Ramos (cell line): Measurements from ENCODE around the gene OR1M1.

Experiments used
- in situ Hi-C: fragments of 300-500 bp; cut with MboI; formaldehyde crosslinking; loops from one replicate; pipeline ENCODE4 v1.14.3; 2022; ENCODE audit warnings: low sequenced_read_pairs; ENCODE audit not compliant: unreplicated experiment

The OR1M1 gene

GRCh38 chr19:9073806-9074205, 13.1 kb upstream of the OR1M1 start:
- in situ Hi-C loops: no loop called here

- in situ Hi-C loops: no loop called here
Observed at GRCh38 chr19:9075064-9075949, 11.6 kb upstream of the OR1M1 start.

GRCh38 chr19:9076901-9077300, 10.0 kb upstream of the OR1M1 start:
- in situ Hi-C loops: no loop called here

- in situ Hi-C loops: no loop called here
Observed at GRCh38 chr19:9078651-9079050, 8.2 kb upstream of the OR1M1 start.

- in situ Hi-C loops: no loop called here
Observed at GRCh38 chr19:9107375-9107774, 20.5 kb downstream of the OR1M1 start, which contains the start of gene OR7G2. OR7G2 (minus strand) TSS chr19:9107475; CDS start chr19:9103243, 4,232 bp downstream.

- in situ Hi-C loops: no loop called here
Observed at GRCh38 chr19:9109959-9110358, 23.1 kb downstream of the OR1M1 start.

GRCh38 chr19:9115307-9115813, 28.5 kb downstream of the OR1M1 start, which contains the start of gene OR7G1:
OR7G1 (minus strand) TSS chr19:9115763; CDS start chr19:9115763, 0 bp downstream.
- in situ Hi-C loops: no loop called here

- in situ Hi-C loops: no loop called here
Observed at GRCh38 chr19:9116547-9116946, 29.7 kb downstream of the OR1M1 start.

GRCh38 chr19:9126900-9127405, 40.1 kb downstream of the OR1M1 start, which contains the start of gene OR7G3:
OR7G3 (minus strand) TSS chr19:9126950; CDS start chr19:9126950, 0 bp downstream.
- in situ Hi-C loops: no loop called here

- in situ Hi-C loops: no loop called here
Observed at GRCh38 chr19:9128171-9128570, 41.3 kb downstream of the OR1M1 start.

GRCh38 chr19:9130965-9131364, 44.1 kb downstream of the OR1M1 start:
- in situ Hi-C loops: no loop called here

GRCh38 chr19:9132422-9132821, 45.6 kb downstream of the OR1M1 start:
- in situ Hi-C loops: no loop called here

- in situ Hi-C loops: no loop called here
Observed at GRCh38 chr19:9139609-9140158, 52.8 kb downstream of the OR1M1 start.

GRCh38 chr19:9140159-9140874, 53.5 kb downstream of the OR1M1 start, which contains the start of gene ZNF317:
ZNF317 (plus strand) TSS chr19:9140397; CDS start chr19:9156017, 15,620 bp downstream.
- in situ Hi-C loops: no loop called here

- in situ Hi-C loops: no loop called here
Observed at GRCh38 chr19:9144920-9145319, 58.1 kb downstream of the OR1M1 start.
